Endothelial cell of umbilical vein (primary cell): Measurements from ENCODE around the gene ACP2. TPM values are rescaled to one million over a fixed set of nuclear protein-coding genes. Genes with fewer than 3 reads are reported as not detected.

Experiments used
- BruUV-seq: library from RNA; stranded (reverse); fragments of 400-500 nt; replicated peaks from 2 replicates; lab custom pipeline; 2021; lab: Mats Ljungman, UMichigan
- CTCF ChIA-PET: fragments of 300-600, 350-600 bp; sonication (Branson Sonifier 250); formaldehyde crosslinking; loops from one replicate; lab custom pipeline; 2021; ENCODE audit warnings: antibody characterized with exemption, inconsistent platforms; lab: Charles Lee
- POLR2A ChIA-PET: fragments of 300-600, 350-600 bp; sonication (Branson Sonifier 250); formaldehyde crosslinking; loops from one replicate; lab custom pipeline; 2021; ENCODE audit warnings: antibody characterized with exemption, inconsistent platforms; lab: Charles Lee
- DNase-seq: peaks from one replicate; pipeline ENCODE4 v3.0.0-alpha.2; 2011; ENCODE audit warnings: low read depth, low spot score
- FAIRE-seq: peaks from 2 replicates; lab custom pipeline; 2011; peaks lifted over from hg19 to GRCh38; lab: Jason Lieb, UNC
- H2AFZ ChIP-seq: 2 replicates; pipeline ENCODE4 v1.6.0; 2012; ENCODE audit warnings: low read depth, low read length, control low read depth, inconsistent platforms
- H3K27ac ChIP-seq: 2 replicates; pipeline ENCODE4 v1.5.1; 2011; ENCODE audit warnings: low read depth, mild to moderate bottlenecking, control low read depth, low read length, moderate library complexity; ENCODE audit not compliant: insufficient read depth
- H3K27me3 ChIP-seq, 2 experiments: 2 replicates each; pipeline versions ENCODE4 v1.6.0 to v1.6.1; 2011; ENCODE audit warnings: low read length in 2 of 2, mixed read lengths in 1 of 2; ENCODE audit not compliant: control insufficient read depth in 2 of 2, insufficient read depth in 2 of 2
- H3K36me3 ChIP-seq, 2 experiments: 2 replicates in 1 of 2; 3 replicates in 1 of 2; pipeline ENCODE4 v1.5.1; 2011; ENCODE audit warnings: low read length in 2 of 2, mild to moderate bottlenecking in 1 of 2, moderate library complexity in 1 of 2; ENCODE audit not compliant: control insufficient read depth in 2 of 2, insufficient read depth in 2 of 2; ENCODE audit errors: extremely low read depth in 1 of 2
- H3K4me1 ChIP-seq: 3 replicates; pipeline ENCODE4 v1.5.1; 2011; ENCODE audit warnings: mild to moderate bottlenecking, low read length; ENCODE audit not compliant: control insufficient read depth, insufficient read depth; ENCODE audit errors: extremely low read depth
- H3K4me2 ChIP-seq: 2 replicates; pipeline ENCODE4 v1.6.1; 2011; ENCODE audit warnings: low read length, control low read depth, mixed read lengths; ENCODE audit not compliant: insufficient read depth
- H3K4me3 ChIP-seq, 3 experiments: fragments of 200-600 bp in 1 of 3; sonication (generic), shearing (Covaris generic) in 1 of 3; replicated peaks in 1 of 3; 2 replicates each; pipeline ENCODE4 v1.5.1; 2011 to 2016; ENCODE audit warnings: control low read depth in 3 of 3, low read length in 3 of 3, mild to moderate bottlenecking in 2 of 3, inconsistent platforms in 1 of 3, low read depth in 1 of 3, moderate library complexity in 1 of 3; ENCODE audit not compliant: insufficient read depth in 1 of 3
- H3K79me2 ChIP-seq: 2 replicates; pipeline ENCODE4 v1.6.0; 2012; ENCODE audit warnings: low read length, inconsistent platforms; ENCODE audit not compliant: control insufficient read depth, insufficient read depth
- H3K9ac ChIP-seq: replicated peaks from 2 replicates; pipeline ENCODE3; 2011; ENCODE audit warnings: low read length, control low read depth; ENCODE audit not compliant: insufficient read depth; ENCODE audit errors: extremely low read depth
- H3K9me1 ChIP-seq: replicated peaks from 3 replicates; pipeline ENCODE4 v1.6.0; 2011; ENCODE audit warnings: mild to moderate bottlenecking, low read length; ENCODE audit not compliant: control insufficient read depth, insufficient read depth; ENCODE audit errors: extremely low read depth
- H3K9me3 ChIP-seq: replicated peaks from 2 replicates; pipeline ENCODE4 v1.5.1; 2012; ENCODE audit warnings: low read length, inconsistent platforms; ENCODE audit not compliant: control insufficient read depth, insufficient read depth
- H4K20me1 ChIP-seq: replicated peaks from 2 replicates; pipeline ENCODE3; 2011; ENCODE audit warnings: mild to moderate bottlenecking, low read length; ENCODE audit not compliant: control insufficient read depth, insufficient read depth; ENCODE audit errors: extremely low read depth
- CTCF ChIP-seq, 2 donors: IDR thresholded peaks; 1 replicate in 1 of 2; 2 replicates in 1 of 2; pipeline ENCODE4 v1.5.1; 2011; ENCODE audit warnings: low read length in 2 of 2, mild to moderate bottlenecking in 2 of 2, moderate library complexity in 2 of 2, control low read depth in 1 of 2, inconsistent platforms in 1 of 2, low read depth in 1 of 2; ENCODE audit not compliant: insufficient read depth in 1 of 2; ENCODE audit errors: extremely low read depth in 1 of 2
- EZH2 ChIP-seq: IDR thresholded peaks from 2 replicates; pipeline ENCODE4 v1.6.1; 2012; ENCODE audit warnings: borderline replicate concordance, low read depth, mild to moderate bottlenecking, moderate library complexity, low read length, inconsistent platforms; ENCODE audit not compliant: severe bottlenecking
- FOS ChIP-seq: IDR thresholded peaks from 2 replicates; pipeline ENCODE4 v1.6.1; 2011; ENCODE audit warnings: mild to moderate bottlenecking, low read length, moderate library complexity, borderline replicate concordance; ENCODE audit not compliant: insufficient read depth
- GATA2 ChIP-seq: IDR thresholded peaks from 2 replicates; pipeline ENCODE4 v1.7.0; 2011; ENCODE audit warnings: low read depth, mild to moderate bottlenecking, moderate library complexity, mixed read lengths, low read length; ENCODE audit not compliant: insufficient read length, insufficient read depth
- JUN ChIP-seq: IDR thresholded peaks from 2 replicates; pipeline ENCODE4 v1.6.1; 2011; ENCODE audit warnings: borderline replicate concordance, low read depth; ENCODE audit not compliant: insufficient read length, insufficient read depth
- MAX ChIP-seq: IDR thresholded peaks from 2 replicates; pipeline ENCODE4 v1.6.1; 2011; ENCODE audit not compliant: insufficient read depth, insufficient read length
- MYC ChIP-seq: IDR thresholded peaks from one replicate; pipeline ENCODE4 v1.6.1; 2011; ENCODE audit warnings: mild to moderate bottlenecking, low read depth, low read length
- POLR2A ChIP-seq: IDR thresholded peaks from 2 replicates; pipeline ENCODE4 v1.6.1; 2012; ENCODE audit warnings: low read depth, mild to moderate bottlenecking, control low read depth, low read length
- POLR2AphosphoS5 ChIP-seq: IDR thresholded peaks from 2 replicates; pipeline ENCODE4 v1.6.1; 2012; ENCODE audit warnings: low read depth, mild to moderate bottlenecking, control low read depth, low read length, moderate library complexity; ENCODE audit not compliant: insufficient read depth
- dilution Hi-C: fragments of 300-500 bp; cut with MboI; formaldehyde crosslinking; loops from one replicate; pipeline ENCODE4 v1.15.0; 2019; ENCODE audit warnings: low sequenced_read_pairs; ENCODE audit not compliant: extremely low pct_ligation_motif_present
- intact Hi-C: fragments of 100-400 bp; cut with micrococcal nuclease; formaldehyde crosslinking; loops from one replicate; pipeline ENCODE4 v1.10.0; 2022
- polyA plus RNA-seq, 4 experiments: library from polyadenylated mRNA; depleted of rRNA in 3 of 4; stranded (reverse) in 3 of 4; unstranded in 1 of 4; fragments of >200 nt; gene quantifications; 2 replicates each; pipeline versions ENCODE4 v1.2.1 to v1.2.3, GENCODE V29; 2011 to 2012; ENCODE audit warnings: missing spikeins in 1 of 4
- total RNA-seq: library from RNA; stranded (reverse); gene quantifications from 2 replicates; pipeline ENCODE4 v1.2.3, GENCODE V29; 2021

The ACP2 gene
- total and polyA plus RNA-seq, 2 donors (not counting 3 experiments of a cell fraction or from before 2014, with no cell fraction given), result 35.6 to 49.2 TPM

DNA sequence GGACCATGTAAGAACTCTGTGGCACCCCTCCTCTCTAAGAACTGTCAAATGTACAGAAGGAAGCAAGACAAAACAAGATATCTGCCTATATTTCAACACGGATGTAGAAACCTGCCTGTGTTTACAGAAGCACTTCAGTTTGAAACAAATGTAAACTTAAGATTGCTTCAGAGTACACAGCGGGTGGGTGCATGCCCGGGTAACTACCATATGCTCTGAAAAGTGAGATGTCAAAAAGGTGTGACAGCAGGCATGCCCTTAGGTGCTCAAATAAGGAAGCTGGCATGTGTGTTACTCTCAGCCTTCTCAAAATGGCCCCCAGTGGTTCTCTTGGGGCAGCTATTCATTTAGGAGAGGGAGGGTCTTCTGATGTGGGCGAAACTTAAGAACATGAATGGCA is 5.2 kb downstream of the ACP2 start:
- no peaks in the 10 kb centered on the region for H3K9me1 ChIP-seq
- H3K4me3 ChIP-seq, result no peak overlapping the region
- FAIRE-seq (no peak), DNase-seq (no peak)
- BruUV-seq, result no TSS peak
- no peak for TF ChIP-seq MYC
- TF ChIP-seq POLR2A, result no peak
- no peak for TF ChIP-seq MAX
- no peak for TF ChIP-seq FOS
- no peak for TF ChIP-seq EZH2
- TF ChIP-seq JUN, result no peak
- no peak for TF ChIP-seq CTCF (IDR thresholded peaks at IDR 0.05; ENCODE audit: extremely low read depth in 1 of 2, insufficient read depth in 1 of 2, low read depth in 1 of 2, low read length in 2 of 2)
- TF ChIP-seq POLR2AphosphoS5, result no peak
- no peak for TF ChIP-seq GATA2
- POLR2A ChIA-PET, result no interaction called here
- no peaks in the 10 kb centered on the region for H3K9me3 ChIP-seq
- CTCF ChIA-PET, result no interaction called here
- H2AFZ ChIP-seq, result no peak overlapping the region
- no peak overlapping the region for H3K9ac ChIP-seq
- intact Hi-C loops, result no loop called here
- no peak overlapping the region for H3K27ac ChIP-seq
- peaks cover 12 to 47% of the 10 kb centered on the region in 2 experiments for H3K36me3 ChIP-seq
- no peaks in the 10 kb centered on the region for H4K20me1 ChIP-seq
- dilution Hi-C loops, result no loop called here
- no peak overlapping the region for H3K4me2 ChIP-seq
- H3K79me2 ChIP-seq, result peaks cover 3% of the 10 kb centered on the region
- H3K4me1 ChIP-seq, result peaks cover 7% of the 10 kb centered on the region
- no peaks in the 10 kb centered on the region for H3K27me3 ChIP-seq
